Hair follicular keratinocyte (primary cell): ENCODE data around the gene ADGRE1. TPM values are rescaled to one million over a fixed set of nuclear protein-coding genes. Genes with fewer than 3 reads are reported as not detected.

ENCODE experiments used
- total RNA-seq: library from RNA; depleted of rRNA; stranded (reverse); fragments of >200 nt; gene quantifications from 2 replicates; pipeline ENCODE4 v1.2.3, GENCODE V29; 2015

The ADGRE1 gene, protein sequence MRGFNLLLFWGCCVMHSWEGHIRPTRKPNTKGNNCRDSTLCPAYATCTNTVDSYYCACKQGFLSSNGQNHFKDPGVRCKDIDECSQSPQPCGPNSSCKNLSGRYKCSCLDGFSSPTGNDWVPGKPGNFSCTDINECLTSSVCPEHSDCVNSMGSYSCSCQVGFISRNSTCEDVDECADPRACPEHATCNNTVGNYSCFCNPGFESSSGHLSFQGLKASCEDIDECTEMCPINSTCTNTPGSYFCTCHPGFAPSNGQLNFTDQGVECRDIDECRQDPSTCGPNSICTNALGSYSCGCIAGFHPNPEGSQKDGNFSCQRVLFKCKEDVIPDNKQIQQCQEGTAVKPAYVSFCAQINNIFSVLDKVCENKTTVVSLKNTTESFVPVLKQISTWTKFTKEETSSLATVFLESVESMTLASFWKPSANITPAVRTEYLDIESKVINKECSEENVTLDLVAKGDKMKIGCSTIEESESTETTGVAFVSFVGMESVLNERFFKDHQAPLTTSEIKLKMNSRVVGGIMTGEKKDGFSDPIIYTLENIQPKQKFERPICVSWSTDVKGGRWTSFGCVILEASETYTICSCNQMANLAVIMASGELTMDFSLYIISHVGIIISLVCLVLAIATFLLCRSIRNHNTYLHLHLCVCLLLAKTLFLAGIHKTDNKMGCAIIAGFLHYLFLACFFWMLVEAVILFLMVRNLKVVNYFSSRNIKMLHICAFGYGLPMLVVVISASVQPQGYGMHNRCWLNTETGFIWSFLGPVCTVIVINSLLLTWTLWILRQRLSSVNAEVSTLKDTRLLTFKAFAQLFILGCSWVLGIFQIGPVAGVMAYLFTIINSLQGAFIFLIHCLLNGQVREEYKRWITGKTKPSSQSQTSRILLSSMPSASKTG
- not detected in 2 replicates for total RNA-seq

GRCh38 chr19:6887316-6887715, at the start of gene ADGRE1:
Gene ADGRE1, plus strand, starts transcription at chr19:6887579. Its CDS starts 30 bp downstream, at chr19:6887609.

Other genes with a start within 250 kb of the ADGRE1 start
- gene TNFSF14, start 217.4 kb upstream of the ADGRE1 start, total RNA-seq = not detected in 2 replicates
- gene C3, start 166.9 kb upstream of the ADGRE1 start, total RNA-seq = 63.2 and 88.6 TPM in 2 replicates
- 33.3 and 41.3 TPM in 2 replicates for gene GPR108, start 150.0 kb upstream of the ADGRE1 start, total RNA-seq
- 51.0 and 66.4 TPM in 2 replicates for gene TRIP10, start 147.9 kb upstream of the ADGRE1 start, total RNA-seq
- gene SH2D3A, start 120.1 kb upstream of the ADGRE1 start, total RNA-seq = 73.5 and 97.6 TPM in 2 replicates
- 0.08 and 5.6 TPM in 2 replicates for gene VAV1, start 114.9 kb upstream of the ADGRE1 start, total RNA-seq
- gene MBD3L2B, start 133.9 kb downstream of the ADGRE1 start, total RNA-seq = not detected in 2 replicates
- gene MBD3L5, start 143.0 kb downstream of the ADGRE1 start, total RNA-seq = not detected in 2 replicates
- not detected in 2 replicates for gene MBD3L4, start 152.6 kb downstream of the ADGRE1 start, total RNA-seq
- not detected in 2 replicates for gene MBD3L2, start 161.7 kb downstream of the ADGRE1 start, total RNA-seq
- not detected in 2 replicates for gene MBD3L3, start 171.1 kb downstream of the ADGRE1 start, total RNA-seq
- gene ZNF557, start 182.1 kb downstream of the ADGRE1 start, total RNA-seq = 4.7 and 5.0 TPM in 2 replicates